HEK293T (cell line): ENCODE results near the gene ARL15.

Source experiments
- ARNT ChIP-seq: fragments of 450-650 bp; IDR thresholded peaks from 2 replicates; pipeline ENCODE4 v1.6.1; 2017; ENCODE audit warnings: mild to moderate bottlenecking
- BHLHE40 ChIP-seq: fragments of 450-650 bp; IDR thresholded peaks from 2 replicates; pipeline ENCODE4 v1.6.1; 2016; ENCODE audit warnings: mild to moderate bottlenecking, moderate library complexity, borderline replicate concordance
- CTBP1 ChIP-seq: fragments of 450-650 bp; IDR thresholded peaks from 2 replicates; pipeline ENCODE4 v1.6.1; 2016; ENCODE audit warnings: borderline replicate concordance
- FOXA1 ChIP-seq: fragments of 450-650 bp; IDR thresholded peaks from 2 replicates; pipeline ENCODE4 v1.6.1; 2016; ENCODE audit warnings: mild to moderate bottlenecking
- FOXK2 ChIP-seq: fragments of 450-650 bp; IDR thresholded peaks from 2 replicates; pipeline ENCODE4 v1.6.1; 2016; ENCODE audit warnings: mild to moderate bottlenecking
- FOXM1 ChIP-seq: fragments of 450-650 bp; IDR thresholded peaks from 2 replicates; pipeline ENCODE4 v1.6.1; 2017; ENCODE audit warnings: mild to moderate bottlenecking, borderline replicate concordance
- PKNOX1 ChIP-seq: fragments of 450-650 bp; IDR thresholded peaks from 2 replicates; pipeline ENCODE4 v1.6.1; 2016
- SP1 ChIP-seq: fragments of 450-650 bp; IDR thresholded peaks from 2 replicates; pipeline ENCODE4 v1.6.1; 2017
- TARDBP ChIP-seq: fragments of 450-650 bp; IDR thresholded peaks from 2 replicates; pipeline ENCODE4 v1.6.1; 2016

DNA sequence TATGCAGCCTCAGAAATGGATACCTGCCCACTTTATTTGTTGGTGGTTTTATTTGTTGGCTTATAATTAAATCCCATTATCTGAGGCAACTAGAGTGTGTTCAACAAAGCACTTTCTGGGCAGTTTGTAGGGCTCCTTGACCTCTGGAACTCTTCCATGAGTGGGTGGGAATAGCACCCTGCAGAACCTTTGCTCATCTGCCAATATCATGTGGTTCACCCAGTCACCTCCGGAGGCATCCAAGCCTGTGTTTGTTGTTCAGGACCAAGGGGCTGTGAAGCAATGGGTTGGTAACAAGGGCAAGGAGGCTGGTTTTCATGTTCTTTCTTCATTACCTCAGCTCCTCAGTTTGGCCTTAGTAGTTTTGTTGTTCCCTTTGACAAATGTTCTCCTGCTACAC lies 436.0 kb downstream of the ARL15 start:
- no peak for TF ChIP-seq FOXM1
- no peak for TF ChIP-seq FOXA1
- no peak for TF ChIP-seq TARDBP
- no peak for TF ChIP-seq SP1
- TF ChIP-seq PKNOX1, result no peak
- no peak for TF ChIP-seq FOXK2
- no peak for TF ChIP-seq ARNT
- no peak for TF ChIP-seq BHLHE40
- no peak for TF ChIP-seq CTBP1
